ENCODE results near the gene DHRS2.

DHRS2 gene

GRCh38 chr14:23620177-23620702, 15.9 kb upstream of the DHRS2 start:
- TF ChIP-seq, protein P1, sequence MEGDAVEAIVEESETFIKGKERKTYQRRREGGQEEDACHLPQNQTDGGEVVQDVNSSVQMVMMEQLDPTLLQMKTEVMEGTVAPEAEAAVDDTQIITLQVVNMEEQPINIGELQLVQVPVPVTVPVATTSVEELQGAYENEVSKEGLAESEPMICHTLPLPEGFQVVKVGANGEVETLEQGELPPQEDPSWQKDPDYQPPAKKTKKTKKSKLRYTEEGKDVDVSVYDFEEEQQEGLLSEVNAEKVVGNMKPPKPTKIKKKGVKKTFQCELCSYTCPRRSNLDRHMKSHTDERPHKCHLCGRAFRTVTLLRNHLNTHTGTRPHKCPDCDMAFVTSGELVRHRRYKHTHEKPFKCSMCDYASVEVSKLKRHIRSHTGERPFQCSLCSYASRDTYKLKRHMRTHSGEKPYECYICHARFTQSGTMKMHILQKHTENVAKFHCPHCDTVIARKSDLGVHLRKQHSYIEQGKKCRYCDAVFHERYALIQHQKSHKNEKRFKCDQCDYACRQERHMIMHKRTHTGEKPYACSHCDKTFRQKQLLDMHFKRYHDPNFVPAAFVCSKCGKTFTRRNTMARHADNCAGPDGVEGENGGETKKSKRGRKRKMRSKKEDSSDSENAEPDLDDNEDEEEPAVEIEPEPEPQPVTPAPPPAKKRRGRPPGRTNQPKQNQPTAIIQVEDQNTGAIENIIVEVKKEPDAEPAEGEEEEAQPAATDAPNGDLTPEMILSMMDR (IDR thresholded peaks at IDR 0.05; ENCODE audit: low read depth, low read length), result no peak
- in situ Hi-C loops (cut with HindIII; ENCODE audit: low sequenced_read_pairs), result loop anchor here (10.0 kb wide), 1 partner anchor 105 kb away; no protein-coding TSS in a partner anchor
- DNase-seq (ENCODE audit: low read depth, low spot score), result no peak
- H3K4me3 ChIP-seq (ENCODE audit: low read depth, low read length), result no peak overlapping the region

DNA sequence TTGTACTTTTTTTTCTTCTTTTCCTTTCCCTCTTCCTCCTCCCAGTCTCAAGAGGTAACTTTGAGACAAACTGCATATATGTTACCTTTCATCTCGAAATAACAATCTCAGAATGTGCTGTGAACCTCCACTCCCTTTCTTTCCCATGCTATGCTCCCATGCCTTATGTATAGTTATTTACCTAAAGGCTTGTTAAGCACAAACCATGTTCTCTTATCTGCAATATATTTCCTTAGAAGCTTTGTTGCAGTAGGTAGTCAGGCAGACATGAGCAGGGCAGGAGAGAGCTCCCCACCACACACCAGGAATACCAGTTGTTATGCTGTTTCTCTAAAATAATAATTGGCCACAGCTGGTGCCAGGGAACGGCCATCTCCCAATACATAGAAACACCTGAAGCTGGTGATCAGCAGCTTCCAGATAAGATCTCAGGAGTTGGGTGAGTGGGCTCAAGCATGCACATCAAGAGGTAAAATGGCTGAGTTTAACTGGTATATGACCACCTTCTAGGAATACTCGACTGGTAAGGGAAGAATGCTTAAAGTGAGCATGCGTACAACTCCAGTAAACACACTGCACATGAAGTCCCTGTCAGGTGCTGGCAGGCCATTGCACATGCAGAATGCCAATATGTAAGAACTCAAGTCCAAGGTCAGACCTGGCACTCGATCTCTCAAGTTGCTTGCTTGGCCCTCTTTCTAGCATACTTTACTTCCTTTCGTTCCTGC, 14.8 kb upstream of the DHRS2 start:
- TF ChIP-seq, protein P1 (IDR thresholded peaks at IDR 0.05; ENCODE audit: low read depth, low read length), result no peak
- DNase-seq (ENCODE audit: low read depth, low spot score), result no peak
- no peak overlapping the region for H3K4me3 ChIP-seq (ENCODE audit: low read depth, low read length)
- in situ Hi-C loops (cut with HindIII; ENCODE audit: low sequenced_read_pairs), result loop anchor here (10.0 kb wide), 1 partner anchor 103 kb away; no protein-coding TSS in a partner anchor

- in situ Hi-C loops (cut with HindIII; ENCODE audit: low sequenced_read_pairs), result loop anchor here (10.0 kb wide), 1 partner anchor 103 kb away; no protein-coding TSS in a partner anchor
- no peak for DNase-seq (ENCODE audit: low read depth, low spot score)
- TF ChIP-seq, protein P1 (IDR thresholded peaks at IDR 0.05; ENCODE audit: low read depth, low read length), result no peak
- no peak overlapping the region for H3K4me3 ChIP-seq (ENCODE audit: low read depth, low read length)
Observed at GRCh38 chr14:23621932-23622730, 14.0 kb upstream of the DHRS2 start.

GRCh38 chr14:23622990-23623389, 13.2 kb upstream of the DHRS2 start:
- no peak for DNase-seq (ENCODE audit: low read depth, low spot score)
- H3K4me3 ChIP-seq (ENCODE audit: low read depth, low read length), result no peak overlapping the region
- in situ Hi-C loops (cut with HindIII; ENCODE audit: low sequenced_read_pairs), result loop anchor here (10.0 kb wide), 1 partner anchor 102 kb away; no protein-coding TSS in a partner anchor
- TF ChIP-seq, protein P1 (IDR thresholded peaks at IDR 0.05; ENCODE audit: low read depth, low read length), result no peak

DNA sequence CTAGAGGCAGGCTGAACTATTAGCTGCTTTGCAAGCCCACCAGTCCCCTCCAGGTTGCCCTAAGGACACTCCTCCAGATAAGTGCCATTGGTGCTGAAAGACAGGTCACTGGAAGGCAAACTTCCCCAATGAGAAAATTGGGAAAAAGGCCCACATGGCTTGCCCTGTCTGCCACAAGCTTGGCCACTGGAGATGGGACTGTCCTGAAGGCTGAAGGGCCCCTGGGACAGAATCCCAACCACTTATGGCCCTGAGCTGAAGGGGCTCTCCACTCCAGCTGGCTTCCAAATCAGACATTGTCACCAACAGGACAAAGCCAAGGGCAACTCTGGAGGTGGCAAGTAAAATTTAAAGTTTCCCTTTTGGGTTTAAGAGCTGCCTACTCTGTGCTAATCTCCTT, 12.2 kb upstream of the DHRS2 start:
- no peak overlapping the region for H3K4me3 ChIP-seq (ENCODE audit: low read depth, low read length)
- TF ChIP-seq, protein P1 (IDR thresholded peaks at IDR 0.05; ENCODE audit: low read depth, low read length), result no peak
- in situ Hi-C loops (cut with HindIII; ENCODE audit: low sequenced_read_pairs), result loop anchor here (10.0 kb wide), 1 partner anchor 101 kb away; no protein-coding TSS in a partner anchor
- no peak for DNase-seq (ENCODE audit: low read depth, low spot score)

DNA sequence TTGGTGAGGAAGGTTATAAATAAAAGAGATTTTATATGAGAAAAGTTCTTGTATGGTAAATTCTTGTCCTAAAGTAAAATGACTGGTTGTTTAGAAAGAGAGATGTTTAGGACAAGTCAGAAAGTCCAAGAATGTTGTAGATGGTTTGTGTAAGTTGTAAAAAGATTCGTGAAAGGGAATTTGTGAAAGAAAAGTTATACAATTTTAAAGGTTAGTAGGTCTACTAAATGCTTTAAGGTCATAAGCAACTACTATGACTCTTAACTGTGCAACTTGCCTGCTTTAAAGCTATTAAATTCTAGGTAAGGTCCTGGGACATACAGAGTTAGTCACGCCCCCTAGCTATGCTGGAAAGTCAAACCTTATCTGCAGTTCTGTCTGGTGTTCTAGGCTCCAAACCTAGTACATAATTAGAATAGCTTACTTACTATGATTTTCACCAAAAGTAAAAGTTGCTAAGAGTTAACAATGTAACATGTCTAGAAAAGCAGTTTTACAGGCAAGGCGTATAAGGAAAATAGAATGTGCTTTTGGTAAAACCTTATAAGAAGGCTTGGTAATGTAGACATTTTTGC, 11.2 kb upstream of the DHRS2 start:
- no peak overlapping the region for H3K4me3 ChIP-seq (ENCODE audit: low read depth, low read length)
- DNase-seq (ENCODE audit: low read depth, low spot score), result peak; percentile 1
- in situ Hi-C loops (cut with HindIII; ENCODE audit: low sequenced_read_pairs), result loop anchor here (10.0 kb wide), 1 partner anchor 100 kb away; no protein-coding TSS in a partner anchor
- TF ChIP-seq, protein P1 (IDR thresholded peaks at IDR 0.05; ENCODE audit: low read depth, low read length), result no peak
